HG03460 (cell line): ENCODE data around the gene PSENEN.

ENCODE experiments used
- ATAC-seq: cut with Tn5 transposase; IDR thresholded peaks from one replicate; pipeline ENCODE4 v1.9.1; 2021; ENCODE audit not compliant: unreplicated experiment

PSENEN gene, protein sequence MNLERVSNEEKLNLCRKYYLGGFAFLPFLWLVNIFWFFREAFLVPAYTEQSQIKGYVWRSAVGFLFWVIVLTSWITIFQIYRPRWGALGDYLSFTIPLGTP

GRCh38 chr19:35745328-35746086 is at the start of gene PSENEN, which contains the start of gene U2AF1L4:
Gene PSENEN, plus strand, starts transcription at chr19:35745651. Its CDS starts 280 bp downstream, at chr19:35745931.
Gene U2AF1L4, minus strand, starts transcription at chr19:35745418. Its CDS starts 27 bp downstream, at chr19:35745391.
- peak; percentile 36 for ATAC-seq

DNA sequence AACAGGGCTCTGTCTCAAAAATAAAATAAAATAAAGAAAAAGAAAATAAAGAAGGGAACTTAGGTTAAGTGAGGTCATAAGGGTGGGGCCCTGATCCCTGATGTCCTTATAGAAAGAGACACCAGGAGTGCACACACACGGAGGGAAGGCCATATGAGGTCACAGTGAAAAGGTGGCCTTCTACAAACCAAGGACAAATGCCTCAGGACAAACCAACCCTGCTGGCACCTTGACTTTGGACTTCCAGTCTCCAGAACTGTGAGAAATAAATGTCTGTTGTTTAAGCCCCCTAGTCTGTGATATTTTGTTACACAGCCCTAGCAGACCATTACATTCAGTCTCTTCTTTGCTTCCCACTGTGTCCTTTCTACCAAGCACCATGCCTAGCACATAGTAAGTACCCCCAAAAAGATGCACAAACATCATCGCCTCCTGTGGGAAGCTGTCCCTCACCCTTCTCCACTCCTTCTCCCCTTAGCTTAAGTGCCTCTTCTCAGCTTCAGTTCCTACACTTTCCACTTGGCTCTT is 49.5 kb upstream of the PSENEN start:
- ATAC-seq: no peak

- no peak for ATAC-seq
Observed at GRCh38 chr19:35696835-35697234, 48.6 kb upstream of the PSENEN start.

GRCh38 chr19:35702223-35703012 is 43.0 kb upstream of the PSENEN start:
- peak; percentile 90 for ATAC-seq

- no peak for ATAC-seq
Observed at GRCh38 chr19:35703343-35703742, 42.1 kb upstream of the PSENEN start.

DNA sequence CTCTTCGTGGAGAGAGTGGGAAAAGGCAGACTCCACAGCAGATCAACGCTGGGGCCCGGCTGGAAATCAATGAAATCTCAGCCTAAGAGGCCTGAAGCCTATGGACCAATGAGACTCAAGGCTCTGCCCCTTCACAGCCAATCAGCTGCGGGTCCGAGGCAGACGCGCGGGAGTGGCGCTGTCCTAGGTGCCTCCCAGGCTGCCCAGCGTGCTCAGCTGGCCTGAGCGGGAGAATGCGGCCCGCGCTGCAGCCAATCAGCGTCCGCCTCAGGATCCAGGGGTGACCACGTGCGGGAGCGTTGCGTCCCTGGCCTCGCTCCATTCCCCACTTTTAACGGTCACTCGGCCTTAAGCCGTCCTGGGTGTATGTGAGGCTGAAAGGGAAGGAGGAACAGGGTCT is 41.2 kb upstream of the PSENEN start, which contains the start of gene ZBTB32:
Gene ZBTB32, plus strand, starts transcription at position 341 of the 400 bp plus-strand sequence. CDS start 10,069 bp downstream, outside the sequence.
- no peak for ATAC-seq

- ATAC-seq: no peak
Observed at GRCh38 chr19:35708391-35708790, 37.1 kb upstream of the PSENEN start.

DNA sequence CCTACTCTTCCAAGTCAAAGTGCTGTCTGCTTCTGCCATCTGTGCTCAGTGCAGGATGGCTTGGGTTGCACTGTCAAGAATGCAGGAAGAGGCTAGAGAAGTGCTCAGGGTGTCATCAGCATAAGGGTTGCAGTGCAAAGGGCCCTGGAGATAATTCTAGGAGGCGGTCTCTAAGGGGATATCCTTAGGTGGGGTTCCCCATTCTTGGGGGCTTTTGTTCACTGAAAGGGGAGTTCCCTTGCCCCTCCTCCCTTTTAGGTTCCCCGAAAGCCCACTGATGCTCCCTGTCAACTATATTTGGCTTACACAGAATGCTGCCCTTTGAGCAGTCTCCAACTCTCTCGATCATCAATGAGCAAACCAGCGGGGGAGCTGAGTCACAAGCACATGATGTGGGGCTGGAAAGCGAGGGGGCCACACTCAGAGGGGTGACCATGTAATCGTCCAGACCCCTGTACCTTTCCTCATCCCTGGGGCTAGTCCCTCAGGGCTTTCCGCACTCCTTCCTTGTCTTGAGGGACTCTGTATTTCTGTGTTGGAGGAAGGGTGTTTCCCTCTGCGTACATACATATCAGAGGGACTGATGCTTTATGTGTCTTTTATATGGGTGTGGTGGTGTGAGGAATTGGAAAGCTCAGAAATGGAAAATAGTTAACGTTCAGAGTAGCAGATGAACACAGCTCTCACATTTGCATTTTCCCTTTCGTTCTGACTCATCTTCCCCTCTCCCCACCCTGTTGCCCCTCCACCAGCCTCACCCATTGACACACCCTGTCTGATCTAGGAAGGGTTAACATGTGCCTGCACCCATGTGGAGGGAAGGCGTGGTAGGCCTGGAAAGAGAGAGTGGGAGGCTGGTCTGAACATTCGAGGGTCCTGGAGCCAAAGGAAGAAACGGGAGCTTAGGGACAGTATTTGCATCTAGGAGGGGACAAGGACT is 34.4 kb upstream of the PSENEN start:
- no peak for ATAC-seq

DNA sequence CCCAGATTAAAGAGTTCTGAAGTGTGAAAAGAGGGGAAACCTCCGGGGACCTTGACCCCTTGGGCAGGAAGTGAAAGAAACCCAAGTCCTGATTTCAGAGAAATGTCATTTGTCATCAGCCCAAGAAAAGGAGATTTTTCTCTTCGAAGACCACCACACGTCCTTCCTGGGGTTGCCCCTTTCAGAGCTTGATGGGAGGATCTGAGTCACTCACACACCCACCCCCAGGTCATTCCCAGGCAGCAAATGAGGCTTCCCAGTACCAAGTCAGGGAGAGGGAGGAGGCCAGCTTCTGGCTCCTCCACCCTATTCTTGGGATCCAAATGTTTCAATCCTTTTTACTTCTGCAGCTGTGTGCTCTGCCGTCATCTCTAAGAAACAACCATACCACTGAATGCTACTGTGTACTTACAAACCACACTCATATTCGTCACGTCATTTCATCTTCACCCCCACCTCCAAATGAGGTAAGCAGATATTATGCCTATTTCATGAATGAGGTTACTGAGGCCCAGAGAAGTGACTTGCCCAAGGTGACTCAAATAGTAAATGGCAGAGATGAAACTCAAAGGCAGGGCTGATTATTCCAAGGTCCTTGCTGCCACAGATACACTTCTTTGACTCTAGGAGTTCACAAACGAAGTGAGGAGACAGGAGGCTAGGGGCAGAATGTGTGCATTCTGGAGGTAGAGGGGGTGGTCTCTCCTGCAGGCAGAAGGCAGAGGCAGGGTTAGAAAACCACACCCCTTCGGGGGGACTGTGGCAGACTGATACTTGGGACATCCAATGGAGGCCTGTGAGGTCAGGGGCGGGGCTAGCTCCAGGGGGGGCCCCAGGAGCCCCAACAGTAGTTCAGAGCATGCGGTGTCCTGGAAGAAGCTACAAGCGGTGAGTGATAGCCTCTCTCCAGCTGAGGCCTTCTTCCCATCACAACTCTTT is 32.6 kb upstream of the PSENEN start:
- no peak for ATAC-seq

DNA sequence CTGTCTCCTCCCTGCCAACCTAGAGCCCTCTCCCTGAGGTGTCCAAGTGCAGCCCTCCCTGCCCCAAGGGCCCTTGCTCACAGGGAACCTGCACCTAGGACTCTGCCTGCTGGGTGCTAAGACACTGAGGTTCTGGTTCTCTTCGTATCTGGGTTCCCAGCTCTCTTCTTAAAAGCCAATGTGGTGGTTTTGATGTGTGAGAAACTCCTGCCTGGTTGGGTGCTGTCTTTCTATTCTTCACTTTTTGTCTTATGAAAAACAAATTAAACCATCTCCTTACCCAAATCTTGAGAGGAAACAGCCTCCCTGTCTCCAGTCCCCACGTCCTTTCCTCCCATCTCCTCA is 32.0 kb upstream of the PSENEN start:
- no peak for ATAC-seq

DNA sequence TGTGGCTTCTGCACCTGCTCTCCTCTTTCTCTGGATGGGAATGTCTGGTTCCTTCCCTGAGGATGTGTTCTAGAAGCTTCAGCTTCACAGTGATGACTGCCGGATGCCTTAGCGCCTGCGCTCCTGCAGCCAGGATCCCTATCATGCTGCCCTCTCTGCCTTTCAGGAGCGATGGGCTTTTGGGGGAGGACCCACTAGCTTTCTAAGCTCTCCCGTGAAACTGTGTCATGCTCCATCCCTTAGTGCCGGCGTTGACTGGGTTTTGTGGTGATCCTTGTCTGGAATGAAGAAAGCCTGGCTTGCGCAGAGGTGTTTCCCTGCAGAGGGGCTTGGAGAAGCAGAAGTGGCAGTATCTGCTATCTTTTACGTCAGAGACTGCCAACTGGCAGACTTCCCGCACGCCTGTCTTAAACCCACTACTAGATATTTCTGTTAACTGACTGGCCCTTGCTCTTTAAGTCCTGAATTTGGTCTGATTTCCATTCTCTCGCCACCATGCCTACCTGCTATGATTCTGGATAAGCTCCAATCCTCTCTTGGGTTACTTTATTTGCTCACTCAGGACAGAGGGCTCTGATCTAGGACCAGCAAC is 31.5 kb upstream of the PSENEN start:
- no peak for ATAC-seq

- no peak for ATAC-seq
Observed at GRCh38 chr19:35714601-35715354, 30.7 kb upstream of the PSENEN start.

- no peak for ATAC-seq
Observed at GRCh38 chr19:35715355-35715809, 30.1 kb upstream of the PSENEN start.

GRCh38 chr19:35715981-35716800 is 29.3 kb upstream of the PSENEN start:
- no peak for ATAC-seq

GRCh38 chr19:35716801-35717664 is 28.4 kb upstream of the PSENEN start:
- peak; percentile 51 for ATAC-seq

DNA sequence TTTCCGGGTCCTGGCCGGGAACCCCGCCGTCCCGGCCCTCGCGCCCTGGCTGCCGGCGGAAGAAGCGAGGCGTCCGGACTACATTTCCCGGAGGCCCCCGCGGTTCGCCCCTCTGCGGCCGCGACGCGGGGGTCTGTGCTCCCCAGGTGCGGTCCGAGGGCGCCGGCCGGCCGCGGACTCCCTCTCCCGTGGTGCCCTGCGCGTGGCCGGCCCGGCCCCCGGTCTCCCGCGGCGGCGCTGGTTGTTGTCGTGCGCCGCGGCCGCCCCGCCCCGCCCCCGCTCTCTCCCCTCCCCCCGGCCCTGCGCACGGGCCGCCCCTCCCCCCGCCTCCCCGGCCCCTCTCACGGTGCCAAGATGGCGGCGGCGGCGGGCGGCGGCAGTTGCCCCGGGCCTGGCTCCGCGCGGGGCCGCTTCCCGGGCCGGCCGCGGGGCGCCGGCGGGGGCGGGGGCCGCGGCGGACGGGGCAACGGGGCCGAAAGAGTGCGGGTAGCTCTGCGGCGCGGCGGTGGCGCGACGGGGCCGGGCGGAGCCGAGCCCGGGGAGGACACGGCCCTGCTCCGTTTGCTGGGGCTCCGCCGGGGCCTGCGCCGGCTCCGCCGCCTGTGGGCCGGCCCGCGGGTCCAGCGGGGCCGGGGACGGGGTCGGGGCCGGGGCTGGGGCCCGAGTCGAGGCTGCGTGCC is 27.6 kb upstream of the PSENEN start, which contains the start of gene KMT2B:
Gene KMT2B, plus strand, starts transcription at position 339 of the 680 bp plus-strand sequence. Its CDS starts 16 bp downstream, at position 355.
- ATAC-seq: no peak
